Stomach (tissue), 4 donors: Measurements from ENCODE around the gene FBXL19.

Experiments used
- EP300 ChIP-seq: sonication (generic); formaldehyde crosslinking; IDR thresholded peaks from one replicate; pipeline ENCODE4 v1.6.1; 2017; ENCODE audit warnings: antibody characterized with exemption
- POLR2A ChIP-seq, 4 donors: fragments of 450-650 bp; IDR thresholded peaks; one replicate each; pipeline ENCODE4 v1.6.1; 2016; ENCODE audit warnings: antibody characterized with exemption in 4 of 4, control low read depth in 2 of 4, mild to moderate bottlenecking in 1 of 4, moderate library complexity in 1 of 4
- POLR2AphosphoS5 ChIP-seq, 3 donors: sonication (generic); formaldehyde crosslinking; IDR thresholded peaks; one replicate each; pipeline ENCODE4 v1.6.1; 2016; ENCODE audit warnings: antibody characterized with exemption in 3 of 3
- TF ChIP-seq, protein P1 (sequence below), 7 experiments: fragments of 450-650 bp in 4 of 7; fragments of 200-600 bp in 3 of 7; sonication (generic) in 3 of 7; IDR thresholded peaks; one replicate each; pipeline ENCODE4 v1.5.1; 2016 to 2019; ENCODE audit warnings: antibody characterized with exemption in 7 of 7, control low read depth in 2 of 7, mild to moderate bottlenecking in 1 of 7

GRCh38 chr16:30934827-30935557 is 11.6 kb downstream of the FBXL19 start:
- TF ChIP-seq POLR2A (IDR thresholded peaks at IDR 0.05) = no peak
- TF ChIP-seq, protein P1, sequence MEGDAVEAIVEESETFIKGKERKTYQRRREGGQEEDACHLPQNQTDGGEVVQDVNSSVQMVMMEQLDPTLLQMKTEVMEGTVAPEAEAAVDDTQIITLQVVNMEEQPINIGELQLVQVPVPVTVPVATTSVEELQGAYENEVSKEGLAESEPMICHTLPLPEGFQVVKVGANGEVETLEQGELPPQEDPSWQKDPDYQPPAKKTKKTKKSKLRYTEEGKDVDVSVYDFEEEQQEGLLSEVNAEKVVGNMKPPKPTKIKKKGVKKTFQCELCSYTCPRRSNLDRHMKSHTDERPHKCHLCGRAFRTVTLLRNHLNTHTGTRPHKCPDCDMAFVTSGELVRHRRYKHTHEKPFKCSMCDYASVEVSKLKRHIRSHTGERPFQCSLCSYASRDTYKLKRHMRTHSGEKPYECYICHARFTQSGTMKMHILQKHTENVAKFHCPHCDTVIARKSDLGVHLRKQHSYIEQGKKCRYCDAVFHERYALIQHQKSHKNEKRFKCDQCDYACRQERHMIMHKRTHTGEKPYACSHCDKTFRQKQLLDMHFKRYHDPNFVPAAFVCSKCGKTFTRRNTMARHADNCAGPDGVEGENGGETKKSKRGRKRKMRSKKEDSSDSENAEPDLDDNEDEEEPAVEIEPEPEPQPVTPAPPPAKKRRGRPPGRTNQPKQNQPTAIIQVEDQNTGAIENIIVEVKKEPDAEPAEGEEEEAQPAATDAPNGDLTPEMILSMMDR (IDR thresholded peaks at IDR 0.05) = peak in 4 of 7 experiments; percentile 26 to 38 (median 28)
- TF ChIP-seq POLR2AphosphoS5 (IDR thresholded peaks at IDR 0.05) = no peak
- TF ChIP-seq EP300 = no peak
